MM.1S (cell line): ENCODE results near the gene SLC1A1.

Experiments
- DNase-seq: peaks from one replicate; pipeline ENCODE4 v3.0.0-alpha.2; 2015
- H2AFZ ChIP-seq: fragments of 300-600 bp; sonication (generic); 2 replicates; pipeline ENCODE4 v1.6.0; 2016; ENCODE audit warnings: antibody characterized with exemption, low read length
- H3F3A ChIP-seq: fragments of 300-600 bp; sonication (generic); 2 replicates; pipeline ENCODE4 v1.6.1; 2016; ENCODE audit warnings: mild to moderate bottlenecking, antibody characterized with exemption, low read length, moderate library complexity, mixed read lengths; ENCODE audit not compliant: insufficient read depth
- H3K27ac ChIP-seq: fragments of 300-600 bp; sonication (generic); 2 replicates; pipeline ENCODE4 v1.5.1; 2016; ENCODE audit warnings: mild to moderate bottlenecking, low read length
- H3K27me3 ChIP-seq: fragments of 300-600 bp; sonication (generic); replicated peaks from 2 replicates; pipeline ENCODE4 v1.6.0; 2016; ENCODE audit warnings: low read length; ENCODE audit not compliant: insufficient read depth
- H3K36me3 ChIP-seq: fragments of 300-600 bp; sonication (generic); replicated peaks from 2 replicates; pipeline ENCODE4 v1.6.1; 2016; ENCODE audit warnings: mild to moderate bottlenecking, low read length, mixed read lengths; ENCODE audit not compliant: insufficient read depth
- H3K4me1 ChIP-seq: fragments of 300-600 bp; sonication (generic); 2 replicates; pipeline ENCODE4 v1.6.1; 2016; ENCODE audit warnings: low read length, mixed read lengths
- H3K4me2 ChIP-seq: fragments of 300-600 bp; sonication (generic); 2 replicates; pipeline ENCODE4 v1.6.0; 2016; ENCODE audit warnings: low read depth, low read length
- H3K4me3 ChIP-seq: fragments of 300-600 bp; sonication (generic); 2 replicates; pipeline ENCODE4 v1.5.1; 2016; ENCODE audit warnings: low read length, mixed read lengths
- H3K79me2 ChIP-seq: fragments of 300-600 bp; sonication (generic); 2 replicates; pipeline ENCODE4 v1.6.1; 2016; ENCODE audit warnings: mixed run types, low read length, mixed read lengths
- H3K9ac ChIP-seq: fragments of 300-600 bp; sonication (generic); 2 replicates; pipeline ENCODE4 v1.6.1; 2016; ENCODE audit warnings: low read length, mixed read lengths
- H3K9me2 ChIP-seq: fragments of 300-600 bp; sonication (generic); replicated peaks from 2 replicates; pipeline ENCODE4 v1.6.1; 2016; ENCODE audit warnings: mild to moderate bottlenecking, low read length, mixed read lengths; ENCODE audit not compliant: insufficient read depth
- H3K9me3 ChIP-seq: fragments of 300-600 bp; sonication (generic); replicated peaks from 2 replicates; pipeline ENCODE4 v1.6.1; 2016; ENCODE audit warnings: mild to moderate bottlenecking, low read length, mixed read lengths; ENCODE audit not compliant: insufficient read depth
- H4K20me1 ChIP-seq: fragments of 300-600 bp; sonication (generic); 2 replicates; pipeline ENCODE4 v1.6.1; 2016; ENCODE audit warnings: mild to moderate bottlenecking, low read length, moderate library complexity, mixed read lengths; ENCODE audit not compliant: insufficient read depth
- EZH2 ChIP-seq: fragments of 300-600 bp; sonication (generic); optimal IDR thresholded peaks from 2 replicates; pipeline ENCODE3; 2017; ENCODE audit warnings: low read depth, mild to moderate bottlenecking, antibody characterized with exemption, low read length, mixed read lengths
- EZH2phosphoT487 ChIP-seq: fragments of 300-600 bp; sonication (generic); IDR thresholded peaks from 2 replicates; pipeline ENCODE4 v1.6.1; 2018; ENCODE audit warnings: antibody characterized with exemption, low read length
- TF ChIP-seq, protein P1 (sequence below): fragments of 300-600 bp; sonication (generic); IDR thresholded peaks from 2 replicates; pipeline ENCODE4 v1.5.1; 2016; ENCODE audit warnings: antibody characterized with exemption, low read length, mixed read lengths

SLC1A1 gene

GRCh38 chr9:4502444-4502843 lies 12.2 kb downstream of the SLC1A1 start:
- no peak overlapping the region for H3K4me3 ChIP-seq
- H3K27ac ChIP-seq = no peak overlapping the region
- no peaks in the 10 kb centered on the region for H3K4me1 ChIP-seq
- TF ChIP-seq EZH2 = no peak
- TF ChIP-seq EZH2phosphoT487 = no peak
- TF ChIP-seq, protein P1, sequence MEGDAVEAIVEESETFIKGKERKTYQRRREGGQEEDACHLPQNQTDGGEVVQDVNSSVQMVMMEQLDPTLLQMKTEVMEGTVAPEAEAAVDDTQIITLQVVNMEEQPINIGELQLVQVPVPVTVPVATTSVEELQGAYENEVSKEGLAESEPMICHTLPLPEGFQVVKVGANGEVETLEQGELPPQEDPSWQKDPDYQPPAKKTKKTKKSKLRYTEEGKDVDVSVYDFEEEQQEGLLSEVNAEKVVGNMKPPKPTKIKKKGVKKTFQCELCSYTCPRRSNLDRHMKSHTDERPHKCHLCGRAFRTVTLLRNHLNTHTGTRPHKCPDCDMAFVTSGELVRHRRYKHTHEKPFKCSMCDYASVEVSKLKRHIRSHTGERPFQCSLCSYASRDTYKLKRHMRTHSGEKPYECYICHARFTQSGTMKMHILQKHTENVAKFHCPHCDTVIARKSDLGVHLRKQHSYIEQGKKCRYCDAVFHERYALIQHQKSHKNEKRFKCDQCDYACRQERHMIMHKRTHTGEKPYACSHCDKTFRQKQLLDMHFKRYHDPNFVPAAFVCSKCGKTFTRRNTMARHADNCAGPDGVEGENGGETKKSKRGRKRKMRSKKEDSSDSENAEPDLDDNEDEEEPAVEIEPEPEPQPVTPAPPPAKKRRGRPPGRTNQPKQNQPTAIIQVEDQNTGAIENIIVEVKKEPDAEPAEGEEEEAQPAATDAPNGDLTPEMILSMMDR = no peak
- H3K4me2 ChIP-seq = no peak overlapping the region
- DNase-seq = no peak
- H4K20me1 ChIP-seq = no peaks in the 10 kb centered on the region
- H3K79me2 ChIP-seq = no peaks in the 10 kb centered on the region
- H3K9me3 ChIP-seq = no peaks in the 10 kb centered on the region
- H3K36me3 ChIP-seq = no peaks in the 10 kb centered on the region
- no peaks in the 10 kb centered on the region for H3K9me2 ChIP-seq
- H3K9ac ChIP-seq = no peak overlapping the region
- no peak overlapping the region for H2AFZ ChIP-seq
- H3F3A ChIP-seq = no peaks in the 10 kb centered on the region
- H3K27me3 ChIP-seq = no peaks in the 10 kb centered on the region

GRCh38 chr9:4503103-4503502 lies 12.8 kb downstream of the SLC1A1 start:
- no peak overlapping the region for H3K9ac ChIP-seq
- H3K27ac ChIP-seq = no peak overlapping the region
- no peaks in the 10 kb centered on the region for H4K20me1 ChIP-seq
- no peak for DNase-seq
- no peaks in the 10 kb centered on the region for H3K79me2 ChIP-seq
- no peaks in the 10 kb centered on the region for H3K36me3 ChIP-seq
- no peaks in the 10 kb centered on the region for H3K9me2 ChIP-seq
- no peak overlapping the region for H3K4me2 ChIP-seq
- no peaks in the 10 kb centered on the region for H3K9me3 ChIP-seq
- H3K27me3 ChIP-seq = no peaks in the 10 kb centered on the region
- no peak overlapping the region for H2AFZ ChIP-seq
- H3K4me1 ChIP-seq = no peaks in the 10 kb centered on the region
- TF ChIP-seq, protein P1 = no peak
- TF ChIP-seq EZH2 = no peak
- TF ChIP-seq EZH2phosphoT487 = no peak
- no peaks in the 10 kb centered on the region for H3F3A ChIP-seq
- H3K4me3 ChIP-seq = no peak overlapping the region

GRCh38 chr9:4504250-4504649 lies 14.0 kb downstream of the SLC1A1 start:
- H3K4me3 ChIP-seq = no peak overlapping the region
- TF ChIP-seq, protein P1 = no peak
- TF ChIP-seq EZH2phosphoT487 (no peak), EZH2 (no peak)
- H3K4me1 ChIP-seq = no peaks in the 10 kb centered on the region
- H3K79me2 ChIP-seq = no peaks in the 10 kb centered on the region
- no peak overlapping the region for H2AFZ ChIP-seq
- H3K27me3 ChIP-seq = no peaks in the 10 kb centered on the region
- no peaks in the 10 kb centered on the region for H3F3A ChIP-seq
- no peak overlapping the region for H3K27ac ChIP-seq
- H3K9me3 ChIP-seq = no peaks in the 10 kb centered on the region
- DNase-seq = no peak
- H3K9ac ChIP-seq = no peak overlapping the region
- no peaks in the 10 kb centered on the region for H3K9me2 ChIP-seq
- H3K4me2 ChIP-seq = no peak overlapping the region
- H4K20me1 ChIP-seq = no peaks in the 10 kb centered on the region
- H3K36me3 ChIP-seq = no peaks in the 10 kb centered on the region
